GM19025 (cell line): ENCODE results near the gene ITSN1.
"Not testable (repeated sequence)": the region's sequence is repeated elsewhere in the genome, so short reads cannot be mapped to it uniquely, and the experiment has no call there.

Source experiments
- ATAC-seq: cut with Tn5 transposase; IDR thresholded peaks from one replicate; pipeline ENCODE4 v1.9.1; 2021; ENCODE audit warnings: mild to moderate bottlenecking, low read depth, moderate library complexity; ENCODE audit not compliant: unreplicated experiment

Gene ITSN1

DNA sequence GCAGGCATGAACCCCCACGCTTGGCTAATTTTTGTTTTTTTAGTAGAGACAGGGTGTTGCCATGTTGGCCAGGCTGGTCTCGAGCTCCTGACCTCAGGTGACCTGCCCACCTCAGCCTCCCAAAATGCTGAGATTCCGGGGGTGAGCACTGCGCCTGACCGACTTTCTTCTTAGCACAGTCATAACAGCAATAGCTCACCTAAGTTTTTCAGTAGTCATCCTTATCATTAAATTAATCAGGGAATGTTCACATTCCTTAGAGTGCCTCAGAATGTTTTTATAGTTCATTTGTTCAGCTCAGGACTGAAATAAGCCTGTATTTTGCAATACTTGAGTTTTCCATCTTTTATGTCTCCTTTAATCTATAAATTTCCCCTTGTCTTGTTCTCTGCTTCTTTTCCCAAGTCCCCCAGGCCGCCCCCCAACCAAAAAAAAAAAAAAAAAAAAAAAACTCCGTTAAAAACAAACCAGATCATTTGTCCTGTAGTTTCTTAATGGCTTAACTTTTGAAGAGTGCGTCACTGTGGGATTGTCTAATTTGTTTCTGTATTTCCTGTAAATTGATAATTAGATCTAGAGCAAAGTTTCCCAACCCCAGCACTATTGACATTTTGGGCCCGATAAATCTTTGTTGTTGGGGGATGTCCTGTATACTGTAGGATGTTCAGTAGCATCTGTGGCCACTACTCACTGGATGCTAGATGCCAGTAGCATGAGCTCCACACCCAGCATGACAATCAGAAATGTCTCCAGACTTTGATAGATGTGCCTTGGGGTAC lies 120.7 kb downstream of the ITSN1 start:
- ATAC-seq = no peak

DNA sequence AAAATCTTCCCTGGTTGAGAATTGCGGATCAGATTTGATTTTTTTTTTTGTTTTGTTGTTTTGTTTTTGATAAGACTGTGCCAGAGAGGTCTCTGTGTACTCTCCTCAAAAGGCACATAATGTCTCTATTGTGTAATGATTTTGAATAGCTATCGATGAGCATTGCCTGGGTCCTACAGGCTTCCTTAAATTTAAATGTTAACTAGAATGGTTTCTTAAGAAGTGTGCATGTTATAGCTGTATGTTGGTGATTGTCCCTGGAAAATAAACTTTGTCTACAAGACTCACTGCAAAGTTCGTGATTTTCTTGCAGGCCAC lies 121.2 kb downstream of the ITSN1 start:
- no peak for ATAC-seq

DNA sequence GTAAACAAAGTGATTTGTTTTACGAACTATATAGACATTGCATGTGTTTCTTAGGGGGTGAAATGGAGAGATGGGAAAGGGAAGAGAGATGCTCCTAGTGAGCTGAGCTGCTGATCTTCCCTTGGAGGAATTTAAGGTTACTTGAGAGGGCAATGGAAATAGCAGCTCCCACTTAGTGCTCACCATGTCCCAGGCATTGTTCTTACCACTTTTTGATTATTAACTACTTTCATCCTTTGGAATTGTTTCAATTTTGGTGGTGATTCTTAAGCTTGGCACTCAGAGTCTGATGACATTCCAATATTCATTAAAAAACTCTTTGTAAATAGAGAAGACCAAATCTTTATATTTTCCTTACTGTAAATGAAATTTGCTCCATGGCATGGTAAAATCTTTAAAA lies 124.9 kb downstream of the ITSN1 start:
- no peak for ATAC-seq

DNA sequence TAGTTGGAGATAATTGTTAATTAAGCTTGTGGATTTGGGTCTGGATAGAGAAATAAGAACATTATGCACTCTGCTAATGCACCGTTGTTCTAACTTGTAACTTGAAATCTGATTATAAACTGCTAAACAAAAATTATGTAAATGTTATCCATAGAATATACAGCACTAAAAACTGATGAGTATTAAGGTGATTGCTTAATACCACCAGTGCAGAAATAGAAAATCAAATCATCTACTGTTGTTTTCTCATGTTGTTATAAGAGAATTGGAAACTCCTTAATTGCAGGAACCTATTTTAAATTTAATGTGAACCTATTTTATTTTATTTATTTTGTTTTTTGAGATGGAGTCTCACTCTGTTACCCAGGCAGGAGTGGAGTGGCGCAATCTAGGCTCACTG lies 125.7 kb downstream of the ITSN1 start:
- ATAC-seq = no peak

DNA sequence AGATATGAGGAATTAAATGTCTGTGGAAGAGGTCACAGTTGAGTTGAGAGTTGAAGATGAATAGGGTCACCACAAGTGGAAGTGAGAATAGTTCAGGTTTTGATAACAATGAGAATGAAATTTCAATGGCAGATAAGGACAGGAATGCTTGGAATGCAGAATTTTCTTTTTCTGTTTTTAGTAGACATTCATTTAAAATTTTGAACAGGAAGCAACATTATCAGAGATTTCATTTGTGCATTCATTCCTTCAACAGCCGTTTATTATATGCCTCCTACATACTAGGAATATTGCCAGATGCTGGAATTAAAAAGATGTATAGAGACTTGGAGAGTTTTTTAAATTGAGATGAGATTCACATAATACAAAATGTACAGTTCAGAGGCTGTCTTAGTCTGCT lies 126.8 kb downstream of the ITSN1 start:
- no peak for ATAC-seq

DNA sequence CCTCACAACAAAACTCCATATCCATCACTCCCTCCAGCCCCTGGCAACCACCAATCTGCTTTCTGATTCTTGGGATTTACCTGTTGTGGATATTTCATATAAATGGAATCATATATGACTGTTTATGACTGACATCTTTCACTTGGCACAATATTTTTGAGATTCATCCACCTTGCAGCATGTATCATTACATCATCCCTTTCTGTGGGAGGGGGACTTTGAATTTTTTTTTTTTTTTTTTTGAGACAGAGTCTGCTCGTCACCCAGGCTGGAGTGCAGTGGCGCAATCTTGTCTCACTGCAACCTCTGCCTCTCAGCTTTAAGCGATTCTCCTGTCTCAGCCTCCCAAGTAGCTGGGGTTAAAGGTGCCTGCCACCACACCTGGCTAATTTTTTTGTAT lies 128.2 kb downstream of the ITSN1 start:
- ATAC-seq = no peak

DNA sequence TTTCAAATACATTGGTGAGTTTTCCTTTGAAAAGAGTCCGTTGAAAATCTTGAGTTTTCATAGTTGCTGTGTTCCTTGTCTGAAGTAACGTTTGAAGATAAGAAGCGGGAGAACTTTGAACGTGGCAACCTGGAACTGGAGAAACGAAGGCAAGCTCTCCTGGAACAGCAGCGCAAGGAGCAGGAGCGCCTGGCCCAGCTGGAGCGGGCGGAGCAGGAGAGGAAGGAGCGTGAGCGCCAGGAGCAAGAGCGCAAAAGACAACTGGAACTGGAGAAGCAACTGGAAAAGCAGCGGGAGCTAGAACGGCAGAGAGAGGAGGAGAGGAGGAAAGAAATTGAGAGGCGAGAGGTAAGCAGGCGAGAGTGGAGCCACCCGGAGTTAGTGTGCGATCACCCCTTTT lies 129.7 kb downstream of the ITSN1 start:
- ATAC-seq = no peak

DNA sequence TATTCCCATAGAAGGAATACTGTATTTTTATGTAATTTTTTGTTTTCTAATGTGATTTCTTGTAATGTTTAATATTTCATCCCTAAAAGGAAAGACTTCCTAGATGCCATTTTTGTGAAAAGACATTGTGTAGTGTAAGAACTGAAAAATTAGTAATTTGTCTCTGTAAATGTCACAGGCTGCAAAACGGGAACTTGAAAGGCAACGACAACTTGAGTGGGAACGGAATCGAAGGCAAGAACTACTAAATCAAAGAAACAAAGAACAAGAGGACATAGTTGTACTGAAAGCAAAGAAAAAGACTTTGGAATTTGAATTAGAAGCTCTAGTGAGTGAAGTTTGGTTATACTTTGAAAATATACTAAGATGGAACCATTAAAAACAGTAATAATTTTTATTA lies 132.2 kb downstream of the ITSN1 start:
- ATAC-seq = no peak

DNA sequence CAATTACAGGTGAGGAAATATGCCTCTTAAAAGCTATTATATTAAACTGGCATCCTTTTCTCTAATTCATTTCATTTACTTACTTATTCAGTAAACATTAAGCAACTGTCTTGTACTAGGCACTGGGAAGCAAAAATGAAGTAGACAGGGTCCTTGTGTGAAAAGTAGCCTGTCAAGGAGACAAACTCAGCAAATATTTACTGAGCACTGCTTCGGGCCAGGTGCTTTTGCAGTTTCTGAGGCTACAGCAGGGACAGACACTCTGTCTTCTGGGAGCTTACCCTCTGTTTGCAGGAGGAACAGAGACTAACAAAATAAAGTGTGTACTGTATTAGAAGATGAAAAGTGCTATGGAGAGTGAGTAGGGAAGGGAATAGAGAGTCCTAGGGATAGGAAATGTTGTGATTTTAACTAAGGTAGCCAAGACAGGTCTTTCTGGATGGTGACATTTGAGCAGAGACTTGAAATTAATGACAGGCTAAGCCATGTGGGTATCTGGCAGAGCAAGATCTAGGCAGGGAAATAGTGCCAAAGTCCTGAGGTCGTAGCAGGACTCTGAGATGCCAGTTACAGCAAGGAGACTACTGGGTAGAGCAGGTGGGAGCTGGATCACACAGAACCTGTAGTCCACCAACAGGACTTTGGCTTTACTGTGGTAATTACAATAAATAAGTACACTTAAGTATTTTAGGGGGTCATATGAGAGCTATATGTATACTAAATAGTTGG lies 133.0 kb downstream of the ITSN1 start:
- no peak for ATAC-seq

DNA sequence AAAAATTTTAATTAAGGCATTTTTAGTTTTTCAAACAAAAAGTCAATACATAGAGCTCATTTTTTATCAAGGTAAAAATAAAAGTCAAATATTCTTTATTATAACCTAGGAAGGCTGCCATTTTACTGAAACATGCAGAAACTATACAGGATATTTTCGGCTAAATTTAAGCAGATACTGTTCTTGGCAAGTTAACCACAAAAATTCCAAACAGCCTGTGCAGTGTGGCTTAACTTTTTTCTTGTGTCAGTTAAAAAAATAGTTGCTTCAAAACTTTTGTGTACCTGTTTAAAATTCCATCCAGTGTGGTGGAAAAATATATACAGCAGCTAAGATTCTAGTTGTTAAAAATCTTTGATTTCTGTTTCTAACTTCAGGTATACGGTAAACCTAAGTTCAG lies 138.3 kb downstream of the ITSN1 start:
- ATAC-seq = no peak

DNA sequence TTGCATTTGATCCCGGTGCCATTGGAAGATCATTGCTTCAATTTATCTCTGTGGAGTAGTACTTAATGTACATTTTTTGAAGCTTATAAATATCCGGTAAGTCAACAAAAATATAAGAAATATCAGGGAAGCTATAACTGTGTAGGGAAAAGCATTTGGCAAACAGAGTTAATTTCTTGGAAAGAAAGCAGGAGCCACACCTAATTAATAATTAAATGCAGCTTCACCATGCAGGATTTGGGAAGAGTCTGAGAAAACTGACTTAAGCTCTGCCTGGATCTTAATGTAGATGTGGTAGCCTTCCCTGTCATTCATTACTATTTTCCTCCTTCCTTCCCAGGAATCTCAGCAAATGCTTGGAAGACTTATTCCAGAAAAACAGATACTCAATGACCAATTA lies 138.8 kb downstream of the ITSN1 start:
- no peak for ATAC-seq

DNA sequence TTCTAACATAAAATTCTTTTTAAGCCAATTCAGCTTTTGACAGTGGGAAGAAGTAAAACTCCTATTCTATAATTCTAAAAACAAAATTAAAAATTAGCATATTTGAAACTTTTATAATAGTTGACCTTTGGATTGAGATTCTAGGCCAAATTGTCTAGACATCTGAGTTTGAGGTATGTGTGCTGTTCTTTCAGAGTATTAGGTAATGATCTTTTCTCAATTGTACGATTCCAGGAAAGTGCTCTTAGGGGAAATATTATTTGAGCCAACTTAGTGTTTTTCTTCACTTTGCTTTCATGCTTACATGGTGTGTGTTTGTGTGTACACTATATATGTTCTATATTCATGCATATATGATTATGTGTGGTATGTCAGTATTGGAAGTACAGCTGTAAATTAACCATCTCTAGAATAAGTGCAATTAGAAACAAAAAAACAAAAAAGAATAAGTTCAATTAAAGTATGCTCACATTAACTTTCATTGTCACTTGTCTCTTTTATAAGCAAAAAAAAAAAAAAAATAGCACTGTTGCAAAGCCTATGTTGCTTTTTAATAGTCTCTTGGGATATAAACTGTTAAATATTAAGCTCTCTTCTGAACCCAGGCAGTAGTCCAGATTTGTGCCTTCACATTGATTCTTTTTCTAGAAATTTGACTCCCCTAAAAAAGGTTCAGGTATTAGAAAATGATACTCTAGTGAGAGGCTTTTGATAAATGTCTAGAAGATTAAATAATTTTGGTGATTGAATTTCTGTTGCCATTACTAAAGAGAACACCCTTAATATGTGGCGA lies 141.1 kb downstream of the ITSN1 start:
- ATAC-seq = no peak

DNA sequence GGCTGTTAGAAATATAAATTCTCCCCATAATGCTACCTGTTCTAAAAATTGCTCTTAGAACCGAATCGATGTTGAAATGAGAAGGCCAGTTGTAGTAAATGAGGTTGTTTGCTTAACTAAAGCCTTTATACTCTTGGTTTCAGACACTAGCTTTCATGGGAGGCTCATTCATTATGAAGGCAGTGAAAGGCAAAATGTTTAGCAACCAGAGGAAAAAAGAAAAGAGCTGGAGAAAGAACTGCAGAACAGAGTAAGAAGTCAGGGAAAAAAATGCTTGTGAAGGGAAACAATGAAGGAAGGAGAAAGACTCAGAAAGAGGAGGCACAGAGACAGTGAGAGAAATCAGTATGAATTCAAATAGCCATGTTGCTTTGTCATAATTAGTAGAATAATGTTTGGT lies 145.1 kb downstream of the ITSN1 start:
- ATAC-seq = no peak

DNA sequence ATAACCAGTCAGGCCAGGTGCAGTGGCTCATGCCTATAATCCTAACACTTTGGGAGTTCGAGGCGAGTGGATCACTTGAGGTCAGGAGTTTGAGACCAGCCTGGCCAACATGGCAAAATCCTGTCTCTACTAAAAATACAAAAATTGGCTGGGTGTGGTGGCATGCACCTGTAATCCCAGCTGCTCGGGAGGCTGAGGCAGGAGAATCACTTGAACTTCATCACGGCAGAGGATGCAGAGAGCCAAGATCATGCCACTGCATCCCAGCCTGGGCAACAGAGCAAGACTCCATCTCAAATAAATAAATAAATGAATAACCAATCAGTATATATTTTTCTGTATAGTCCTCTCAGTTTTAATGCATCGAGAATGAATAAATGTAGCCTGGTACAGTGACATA lies 146.1 kb downstream of the ITSN1 start:
- ATAC-seq = not testable (repeated sequence)

DNA sequence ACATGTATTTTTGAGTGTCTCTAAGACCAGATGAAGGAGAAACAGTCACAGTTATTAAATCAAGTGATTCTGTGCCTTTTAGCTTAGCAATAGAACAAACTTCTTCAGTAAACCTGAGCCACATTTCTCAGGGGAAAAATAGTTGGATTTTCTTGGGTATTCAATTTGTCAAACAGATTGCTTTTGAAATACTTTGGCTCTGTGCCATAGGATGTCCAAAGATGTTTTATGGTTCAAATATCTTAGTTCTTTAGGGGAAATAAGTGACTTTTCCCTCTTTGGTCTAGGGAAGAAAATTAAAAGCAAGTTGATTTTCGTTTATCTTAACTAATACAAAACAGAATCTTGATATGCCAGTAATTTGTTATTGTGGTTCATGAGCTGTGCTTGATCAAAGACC lies 147.4 kb downstream of the ITSN1 start:
- ATAC-seq = no peak

DNA sequence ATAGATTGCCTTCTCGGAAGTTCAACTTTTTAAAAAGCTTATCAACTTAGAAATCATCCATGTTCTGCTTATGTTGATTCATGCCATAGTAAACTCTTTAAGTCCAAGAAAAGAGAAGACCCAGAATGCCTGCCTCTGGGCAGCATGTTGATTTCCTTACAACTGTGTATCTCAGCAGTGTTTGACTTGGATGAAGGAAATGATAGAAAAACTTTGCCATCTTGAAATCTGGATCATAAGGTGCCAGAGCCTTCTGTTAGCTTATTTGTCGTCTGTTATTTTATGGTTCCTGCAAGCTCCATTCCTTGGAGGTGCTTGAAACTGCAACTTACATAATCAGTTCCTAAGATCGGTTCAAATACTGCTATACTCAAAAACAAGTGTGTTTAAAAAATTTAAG lies 148.8 kb downstream of the ITSN1 start:
- ATAC-seq = no peak

DNA sequence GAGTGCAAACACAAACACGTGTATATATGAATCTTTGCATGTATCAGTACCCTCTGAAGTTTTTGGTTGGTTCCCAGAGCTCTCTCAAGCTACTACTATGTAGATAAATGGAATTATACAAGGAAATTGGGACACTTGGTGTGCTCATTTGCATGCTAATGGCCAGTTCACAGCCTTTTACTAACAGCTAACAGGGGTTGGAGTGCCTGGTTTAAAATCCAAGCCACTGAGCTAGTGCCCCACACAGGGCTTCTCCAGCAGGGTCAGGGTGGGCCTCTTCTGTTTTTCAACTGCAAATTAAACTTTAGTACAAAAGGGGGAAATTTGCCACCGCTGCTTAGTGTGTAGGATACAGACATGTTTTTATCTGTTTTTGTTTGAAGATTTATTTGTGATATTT lies 152.3 kb downstream of the ITSN1 start:
- ATAC-seq = no peak

DNA sequence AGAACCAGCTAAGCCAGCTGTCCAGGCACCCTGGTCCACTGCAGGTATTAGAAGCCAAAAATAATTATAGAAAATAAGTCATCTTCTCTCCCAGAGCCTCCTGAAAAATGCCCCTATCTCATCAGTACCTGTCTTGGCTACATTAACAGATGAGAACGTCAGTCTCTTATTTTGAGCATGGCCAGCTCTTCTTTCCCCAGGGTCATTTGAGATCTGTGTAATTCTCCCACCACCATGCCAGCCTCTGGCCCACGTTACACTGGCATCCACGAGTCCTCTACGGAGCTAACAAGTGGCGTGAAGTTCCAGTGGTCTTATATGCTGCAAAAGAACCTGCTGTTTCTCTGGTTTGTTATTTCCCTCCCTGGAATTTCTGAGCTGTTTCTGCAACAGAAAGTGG lies 155.3 kb downstream of the ITSN1 start:
- ATAC-seq = no peak

DNA sequence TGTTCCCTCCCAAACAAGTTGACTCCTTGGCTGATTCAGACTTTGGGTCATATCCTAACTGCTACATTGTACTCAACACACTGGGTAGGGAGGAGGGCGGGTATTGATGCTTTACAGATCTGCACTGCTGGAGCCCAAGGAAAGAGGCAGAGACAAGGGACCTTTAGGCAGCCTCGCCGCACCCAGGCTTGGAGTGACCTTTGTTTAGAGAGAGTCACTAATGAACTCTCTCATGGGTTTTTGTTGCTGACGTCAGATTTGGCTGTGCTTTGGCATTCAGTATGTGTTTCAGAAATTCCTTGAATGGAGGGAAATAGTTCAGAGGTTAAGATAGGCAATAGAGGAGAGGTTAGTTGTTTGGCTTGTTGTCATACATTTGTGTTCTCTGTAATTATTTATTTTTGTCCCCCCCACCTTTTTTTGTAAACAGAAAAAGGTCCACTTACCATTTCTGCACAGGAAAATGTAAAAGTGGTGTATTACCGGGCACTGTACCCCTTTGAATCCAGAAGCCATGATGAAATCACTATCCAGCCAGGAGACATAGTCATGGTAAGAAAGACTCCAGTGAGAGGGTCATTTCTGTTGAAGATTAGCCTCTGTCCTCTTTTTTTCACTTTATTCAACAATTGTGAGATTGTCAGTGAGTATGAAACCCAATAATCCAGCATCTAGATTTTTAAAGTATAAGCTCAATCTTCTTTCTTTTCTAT lies 157.2 kb downstream of the ITSN1 start:
- ATAC-seq = no peak

DNA sequence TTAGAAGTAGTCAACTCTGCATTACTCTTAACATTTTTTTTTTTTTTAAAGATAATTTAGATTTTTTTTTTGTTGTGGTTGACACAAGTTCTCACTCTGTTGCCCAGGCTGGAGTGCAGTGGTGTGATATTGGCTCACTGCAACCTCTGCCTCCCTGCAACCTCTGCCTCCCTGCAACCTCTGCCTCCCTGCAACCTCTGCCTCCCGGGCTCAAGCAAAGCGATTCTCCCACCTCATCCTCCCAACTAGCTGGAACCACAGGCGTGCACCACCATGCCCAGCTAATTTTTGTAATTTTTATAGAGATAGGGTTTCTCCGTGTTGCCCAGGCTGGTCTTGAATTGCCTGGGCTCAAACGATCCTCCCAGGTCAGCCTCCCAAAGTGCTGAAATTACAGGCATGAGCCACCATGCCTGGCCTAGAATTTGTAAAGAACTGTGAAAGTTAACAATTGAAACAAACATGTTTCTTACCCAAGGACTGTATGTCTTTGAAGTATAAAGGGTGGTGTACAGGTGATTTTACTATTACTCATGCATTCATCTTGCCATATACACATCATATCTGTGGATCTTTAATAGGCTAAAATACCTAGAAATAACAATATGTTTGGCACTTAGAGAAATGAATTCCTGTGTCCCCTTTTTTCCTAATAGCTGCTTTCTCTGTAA lies 158.6 kb downstream of the ITSN1 start:
- no peak for ATAC-seq
